Caco-2 (cell line): ENCODE results near the gene NOTUM. TPM values are rescaled to one million over a fixed set of nuclear protein-coding genes. Genes with fewer than 3 reads are reported as not detected.

Experiments used
- BruUV-seq: library from RNA; stranded (reverse); fragments of 400-500 nt; replicated peaks from 2 replicates; lab custom pipeline; 2021; lab: Mats Ljungman, UMichigan
- CTCF ChIA-PET: fragments of 300-600 bp; sonication (Branson Sonifier 250); formaldehyde crosslinking; loops from one replicate; lab custom pipeline; 2022; ENCODE audit warnings: antibody characterized with exemption; lab: Charles Lee
- POLR2A ChIA-PET: fragments of 300-600 bp; sonication (Branson Sonifier 250); formaldehyde crosslinking; loops from one replicate; lab custom pipeline; 2022; ENCODE audit warnings: antibody characterized with exemption; lab: Charles Lee
- DNase-seq, 2 experiments: peaks; one replicate each; pipeline versions ENCODE4 v3.0.0 to v3.0.0-alpha.2; 2020 to 2022
- H3K27me3 ChIP-seq: replicated peaks from 2 replicates; pipeline ENCODE4 v1.6.0; 2011; ENCODE audit warnings: low read length; ENCODE audit not compliant: control insufficient read depth, insufficient read depth
- H3K36me3 ChIP-seq: 2 replicates; pipeline ENCODE4 v1.5.1; 2011; ENCODE audit warnings: low read length; ENCODE audit not compliant: control insufficient read depth, insufficient read depth
- H3K4me1 ChIP-seq: fragments of 250-450 bp; sonication (Bioruptor Pico); 2 replicates; pipeline ENCODE4 v1.5.1; 2020; ENCODE audit warnings: mild to moderate bottlenecking
- H3K4me3 ChIP-seq: 2 replicates; pipeline ENCODE4 v1.5.1; 2011; ENCODE audit warnings: low read depth, mild to moderate bottlenecking, control low read depth, low read length
- H3K9me3 ChIP-seq: fragments of 250-450 bp; sonication (Bioruptor Pico); 2 replicates; pipeline ENCODE4 v1.5.1; 2020; ENCODE audit warnings: mild to moderate bottlenecking, moderate library complexity
- H3K27ac Mint-ChIP-seq: one replicate; pipeline ENCODE4 v1.8.0; 2022; ENCODE audit warnings: mixed read lengths; ENCODE audit not compliant: unreplicated experiment
- H3K27me3 Mint-ChIP-seq: one replicate; pipeline ENCODE4 v1.8.0; 2022; ENCODE audit warnings: mixed read lengths; ENCODE audit not compliant: insufficient read depth, unreplicated experiment
- H3K36me3 Mint-ChIP-seq: one replicate; pipeline ENCODE4 v1.8.0; 2022; ENCODE audit warnings: mild to moderate bottlenecking, mixed read lengths; ENCODE audit not compliant: insufficient read depth, unreplicated experiment
- H3K4me1 Mint-ChIP-seq: one replicate; pipeline ENCODE4 v1.8.0; 2022; ENCODE audit warnings: low read depth, mixed read lengths; ENCODE audit not compliant: unreplicated experiment
- H3K4me3 Mint-ChIP-seq: one replicate; pipeline ENCODE4 v1.8.0; 2022; ENCODE audit warnings: mild to moderate bottlenecking, moderate library complexity, mixed read lengths; ENCODE audit not compliant: unreplicated experiment
- H3K9me3 Mint-ChIP-seq: one replicate; pipeline ENCODE4 v1.8.0; 2022; ENCODE audit warnings: mixed read lengths; ENCODE audit not compliant: unreplicated experiment
- CTCF ChIP-seq, 2 experiments: fragments of 200-600 bp in 1 of 2; IDR thresholded peaks; 1 replicate in 1 of 2; 2 replicates in 1 of 2; pipeline versions ENCODE4 v1.5.1 to v1.8.0; 2011 to 2022; ENCODE audit warnings: antibody characterized with exemption in 1 of 2, control low read depth in 1 of 2, inconsistent platforms in 1 of 2, low read depth in 1 of 2, low read length in 1 of 2, mild to moderate bottlenecking in 1 of 2, moderate library complexity in 1 of 2; ENCODE audit not compliant: insufficient read depth in 1 of 2, severe bottlenecking in 1 of 2, unreplicated experiment in 1 of 2
- intact Hi-C: fragments of 100-400 bp; cut with micrococcal nuclease; formaldehyde crosslinking; loops from one replicate; pipeline ENCODE4 v1.10.0; 2022; ENCODE audit not compliant: unreplicated experiment
- total RNA-seq: library from RNA; stranded (reverse); gene quantifications from 2 replicates; pipeline ENCODE4 v1.2.3, GENCODE V29; 2022

NOTUM gene
- total RNA-seq, 1 experiment from 2014 or later: 11.1 TPM

- intact Hi-C loops: loop anchor here (1.0 kb wide), 1 partner anchor 7 kb away; no protein-coding TSS in a partner anchor
- peaks cover 28% of the 10 kb centered on the region for H3K4me1 ChIP-seq
- no peaks in the 10 kb centered on the region for H3K36me3 ChIP-seq
- TF ChIP-seq CTCF (IDR thresholded peaks at IDR 0.05; ENCODE audit: insufficient read depth in 1 of 2, low read depth in 1 of 2, low read length in 1 of 2, severe bottlenecking in 1 of 2, unreplicated experiment in 1 of 2): no peak
- ChIA-PET CTCF (no interaction called here), POLR2A (no interaction called here)
- Mint-ChIP-seq H3K4me1 (peaks cover 6% of the 10 kb centered on the region), H3K4me3 (no peak overlapping the region), H3K27ac (no peak overlapping the region), H3K36me3 (peaks cover 7% of the 10 kb centered on the region), H3K27me3 (no peaks in the 10 kb centered on the region), H3K9me3 (no peaks in the 10 kb centered on the region)
- BruUV-seq: no TSS peak
- no peak overlapping the region for H3K4me3 ChIP-seq
- H3K9me3 ChIP-seq: peaks cover 12% of the 10 kb centered on the region
- no peaks in the 10 kb centered on the region for H3K27me3 ChIP-seq
- DNase-seq: no peak
Measured at GRCh38 chr17:81968850-81969812, 8.1 kb upstream of the NOTUM start.

DNA sequence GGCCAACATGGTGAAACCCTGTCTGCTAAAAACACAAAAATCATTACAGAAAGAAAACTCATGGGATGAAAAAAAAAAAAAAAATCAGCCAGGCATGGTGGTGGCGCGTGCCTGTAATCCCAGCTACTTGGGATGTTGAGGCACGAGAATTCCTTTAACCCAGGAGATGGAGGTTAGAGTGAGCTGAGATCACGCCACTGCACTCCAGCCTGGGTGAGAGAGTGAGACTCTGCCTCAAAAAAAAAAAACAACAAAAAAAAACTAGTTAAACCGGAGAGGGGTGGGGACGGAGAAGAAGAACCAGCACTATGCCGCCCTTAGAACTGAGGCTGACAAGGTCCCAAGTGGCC, 7.4 kb upstream of the NOTUM start:
- TF ChIP-seq CTCF (IDR thresholded peaks at IDR 0.05; ENCODE audit: insufficient read depth in 1 of 2, low read depth in 1 of 2, low read length in 1 of 2, severe bottlenecking in 1 of 2, unreplicated experiment in 1 of 2): no peak
- H3K36me3 ChIP-seq: no peaks in the 10 kb centered on the region
- no TSS peak for BruUV-seq
- no peak overlapping the region for H3K4me3 ChIP-seq
- no peaks in the 10 kb centered on the region for H3K27me3 Mint-ChIP-seq
- peaks cover 7% of the 10 kb centered on the region for H3K9me3 ChIP-seq
- DNase-seq: no peak
- peaks cover 6% of the 10 kb centered on the region for H3K4me1 Mint-ChIP-seq
- intact Hi-C loops: loop anchor here (1.0 kb wide), 1 partner anchor 8 kb away; no protein-coding TSS in a partner anchor
- ChIA-PET CTCF (interaction anchor here (0.7 to 1.5 kb wide), 3 partner anchors 8 to 205 kb away, joined by 3 to 4 read pairs (median 3); partner anchors contain the start of gene DCXR), POLR2A (interaction anchor here (0.6 to 1.0 kb wide), 3 partner anchors 8 to 38 kb away, joined by 4 to 7 read pairs (median 4); partner anchors contain the start of gene PYCR1)
- H3K27ac Mint-ChIP-seq: peak overlapping the region; percentile 87
- peaks cover 7% of the 10 kb centered on the region for H3K36me3 Mint-ChIP-seq
- peak overlapping the region; percentile 57 for H3K4me3 Mint-ChIP-seq
- no peaks in the 10 kb centered on the region for H3K9me3 Mint-ChIP-seq
- H3K4me1 ChIP-seq: peaks cover 28% of the 10 kb centered on the region
- H3K27me3 ChIP-seq: no peaks in the 10 kb centered on the region
